Prostate gland (tissue), 2 donors: ENCODE data around the gene TNRC6A. TPM values are rescaled to one million over a fixed set of nuclear protein-coding genes. Genes with fewer than 3 reads are reported as not detected.

Experiments
- DNase-seq: peaks from one replicate; pipeline ENCODE4 v3.0.0-alpha.2; 2019; ENCODE audit warnings: low spot score
- H3K27ac ChIP-seq, 2 donors: fragments of 200-600 bp; sonication (generic); 2 replicates each; pipeline ENCODE4 v1.5.1; 2017 to 2019
- H3K27me3 ChIP-seq: fragments of 200-600 bp; sonication (generic); replicated peaks from 2 replicates; pipeline ENCODE4 v1.5.1; 2019; ENCODE audit not compliant: insufficient read depth
- H3K36me3 ChIP-seq, 2 donors: fragments of 200-600 bp; sonication (generic); 1 replicate in 1 of 2; 2 replicates in 1 of 2; pipeline versions ENCODE4 v1.5.1 to v1.8.1; 2017 to 2019
- H3K4me1 ChIP-seq: fragments of 200-600 bp; sonication (generic); replicated peaks from 2 replicates; pipeline ENCODE4 v1.5.1; 2019
- H3K4me3 ChIP-seq, 2 donors: fragments of 200-600 bp; sonication (generic); 2 replicates each; pipeline ENCODE4 v1.5.1; 2017 to 2019
- H3K9me3 ChIP-seq: fragments of 200-600 bp; sonication (generic); 2 replicates; pipeline ENCODE4 v1.5.1; 2017
- CTCF ChIP-seq, 4 experiments: fragments of 200-600 bp in 2 of 4; fragments of 450-650 bp in 2 of 4; sonication (generic) in 2 of 4; IDR thresholded peaks; 1 replicate in 3 of 4; 2 replicates in 1 of 4; pipeline ENCODE4 v1.5.1; 2016 to 2019; ENCODE audit warnings: antibody characterized with exemption in 4 of 4, mild to moderate bottlenecking in 2 of 4, moderate library complexity in 2 of 4
- POLR2A ChIP-seq: fragments of 450-650 bp; IDR thresholded peaks from one replicate; pipeline ENCODE4 v1.6.1; 2016; ENCODE audit warnings: antibody characterized with exemption, mild to moderate bottlenecking
- POLR2AphosphoS5 ChIP-seq: sonication (generic); formaldehyde crosslinking; IDR thresholded peaks from one replicate; pipeline ENCODE4 v1.6.1; 2017; ENCODE audit warnings: antibody characterized with exemption
- WGBS: methylation state at CpG from one replicate; pipeline ENCODE4 v1.1.5; 2018; 5-methylcytosine and 5-hydroxymethylcytosine counted together
- intact Hi-C: fragments of 100-400 bp; cut with DNase I; formaldehyde crosslinking; loops from one replicate; pipeline ENCODE4 v1.14.2; 2022
- total RNA-seq, 2 donors: library from RNA; depleted of rRNA; stranded (reverse); fragments of >200 nt; gene quantifications; one replicate each; pipeline ENCODE4 v1.1.0, GENCODE V29; 2016

TNRC6A gene
- total RNA-seq, 2 donors from 2014 or later: 37.5 to 65.5 TPM

DNA sequence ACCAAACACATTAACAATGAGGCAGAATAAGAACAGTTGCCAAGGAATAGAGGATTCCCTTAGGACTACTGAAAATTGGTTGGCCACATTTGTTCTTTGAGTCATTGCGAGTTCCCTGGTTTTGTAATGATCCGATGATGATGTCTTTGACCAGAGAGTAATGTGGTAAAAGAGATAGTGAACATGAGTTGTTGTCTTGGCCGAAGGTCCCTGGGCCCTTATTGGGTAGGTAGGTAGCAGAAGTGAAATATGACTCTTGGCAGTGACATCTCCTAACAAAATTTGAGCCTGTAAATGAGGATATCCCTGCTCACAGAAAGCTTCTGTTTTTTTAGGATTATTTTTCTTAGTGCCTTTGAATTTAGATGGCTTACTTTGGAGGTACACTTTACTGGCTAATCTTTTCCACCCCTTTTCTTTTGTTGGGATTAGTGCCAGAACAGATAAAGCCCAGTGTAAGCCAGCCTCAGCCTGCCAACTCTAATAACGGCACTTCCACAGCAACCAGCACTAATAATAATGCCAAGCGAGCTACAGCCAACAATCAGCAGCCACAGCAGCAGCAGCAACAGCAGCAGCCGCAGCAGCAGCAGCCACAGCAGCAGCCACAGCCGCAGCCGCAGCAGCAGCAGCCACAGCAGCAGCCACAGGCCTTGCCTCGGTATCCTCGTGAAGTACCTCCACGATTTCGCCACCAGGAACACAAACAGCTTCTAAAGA is 47.2 kb downstream of the TNRC6A start:
- Histone ChIP-seq H3K4me3 (no peak overlapping the region), H3K27me3 (no peaks in the 10 kb centered on the region), H3K27ac (peak overlapping the region in 1 of 2 donors; percentile 7), H3K4me1 (peaks cover 3% of the 10 kb centered on the region), H3K36me3 (no peaks in the 10 kb centered on the region), H3K9me3 (no peaks in the 10 kb centered on the region)
- TF ChIP-seq POLR2AphosphoS5: no peak
- no peak for TF ChIP-seq POLR2A
- no peak for TF ChIP-seq CTCF (IDR thresholded peaks at IDR 0.05)
- intact Hi-C loops: no loop called here
- 48% methylated on average over 12 of the region's 12 CpGs for WGBS
- no peak for DNase-seq

- Histone ChIP-seq H3K27me3 (no peaks in the 10 kb centered on the region), H3K4me3 (no peak overlapping the region), H3K4me1 (peaks cover 3% of the 10 kb centered on the region), H3K36me3 (no peaks in the 10 kb centered on the region), H3K27ac (no peak overlapping the region), H3K9me3 (no peaks in the 10 kb centered on the region)
- intact Hi-C loops: no loop called here
- WGBS: 66% methylated on average over 1 of the region's 1 CpG
- DNase-seq: no peak
- TF ChIP-seq CTCF (IDR thresholded peaks at IDR 0.05) (no peak), POLR2AphosphoS5 (no peak), POLR2A (no peak)
Measured at GRCh38 chr16:24778671-24779070, 49.2 kb downstream of the TNRC6A start.

GRCh38 chr16:24781256-24781655 is 51.8 kb downstream of the TNRC6A start:
- H3K27ac ChIP-seq: no peak overlapping the region

GRCh38 chr16:24784121-24784520 is 54.7 kb downstream of the TNRC6A start:
- DNase-seq: no peak
- no peak overlapping the region for H3K4me3 ChIP-seq
- H3K27ac ChIP-seq: no peak overlapping the region
- TF ChIP-seq CTCF (IDR thresholded peaks at IDR 0.05) (no peak), POLR2AphosphoS5 (no peak), POLR2A (no peak)
- intact Hi-C loops: no loop called here
- no peaks in the 10 kb centered on the region for H3K27me3 ChIP-seq
- 86% methylated on average over 3 of the region's 3 CpGs for WGBS
- H3K36me3 ChIP-seq: peaks cover 0 to under 1% of the 10 kb centered on the region in 2 donors
- H3K4me1 ChIP-seq: no peaks in the 10 kb centered on the region
- H3K9me3 ChIP-seq: no peaks in the 10 kb centered on the region

More at GRCh38 chr16:24781256-24781655, 51.8 kb downstream of the TNRC6A start:
- no peaks in the 10 kb centered on the region for H3K36me3 ChIP-seq
- no peak for TF ChIP-seq POLR2AphosphoS5
- TF ChIP-seq CTCF (IDR thresholded peaks at IDR 0.05): no peak
- no peak for TF ChIP-seq POLR2A
- H3K9me3 ChIP-seq: no peaks in the 10 kb centered on the region
- no peak overlapping the region for H3K4me3 ChIP-seq
- intact Hi-C loops: no loop called here
- H3K27me3 ChIP-seq: no peaks in the 10 kb centered on the region
- 94% methylated on average over 2 of the region's 2 CpGs for WGBS
- DNase-seq: no peak
- H3K4me1 ChIP-seq: no peaks in the 10 kb centered on the region

GRCh38 chr16:24789881-24790280 is 60.4 kb downstream of the TNRC6A start:
- Histone ChIP-seq H3K4me3 (no peak overlapping the region), H3K27me3 (no peaks in the 10 kb centered on the region), H3K27ac (no peak overlapping the region), H3K9me3 (no peaks in the 10 kb centered on the region), H3K36me3 (peaks cover 12 to 13% of the 10 kb centered on the region in 2 donors), H3K4me1 (peaks cover 4% of the 10 kb centered on the region)
- TF ChIP-seq POLR2AphosphoS5 (no peak), CTCF (IDR thresholded peaks at IDR 0.05) (no peak), POLR2A (no peak)
- no peak for DNase-seq
- intact Hi-C loops: loop anchor here (10.0 kb wide), 1 partner anchor 45 kb away; no protein-coding TSS in a partner anchor
- 95% methylated on average over 2 of the region's 2 CpGs for WGBS
